GM21723 (cell line): ENCODE measurements around the gene SLC7A7.
A peak's percentile ranks its signal among the peaks of the same experiment; 100 is the strongest.
"Not testable (repeated sequence)": the region's sequence is repeated elsewhere in the genome, so short reads cannot be mapped to it uniquely, and the experiment has no call there.

Source experiments
- ATAC-seq: cut with Tn5 transposase; IDR thresholded peaks from one replicate; pipeline ENCODE4 v1.9.1; 2021; ENCODE audit warnings: mild to moderate bottlenecking, moderate library complexity; ENCODE audit not compliant: unreplicated experiment

Gene SLC7A7

DNA sequence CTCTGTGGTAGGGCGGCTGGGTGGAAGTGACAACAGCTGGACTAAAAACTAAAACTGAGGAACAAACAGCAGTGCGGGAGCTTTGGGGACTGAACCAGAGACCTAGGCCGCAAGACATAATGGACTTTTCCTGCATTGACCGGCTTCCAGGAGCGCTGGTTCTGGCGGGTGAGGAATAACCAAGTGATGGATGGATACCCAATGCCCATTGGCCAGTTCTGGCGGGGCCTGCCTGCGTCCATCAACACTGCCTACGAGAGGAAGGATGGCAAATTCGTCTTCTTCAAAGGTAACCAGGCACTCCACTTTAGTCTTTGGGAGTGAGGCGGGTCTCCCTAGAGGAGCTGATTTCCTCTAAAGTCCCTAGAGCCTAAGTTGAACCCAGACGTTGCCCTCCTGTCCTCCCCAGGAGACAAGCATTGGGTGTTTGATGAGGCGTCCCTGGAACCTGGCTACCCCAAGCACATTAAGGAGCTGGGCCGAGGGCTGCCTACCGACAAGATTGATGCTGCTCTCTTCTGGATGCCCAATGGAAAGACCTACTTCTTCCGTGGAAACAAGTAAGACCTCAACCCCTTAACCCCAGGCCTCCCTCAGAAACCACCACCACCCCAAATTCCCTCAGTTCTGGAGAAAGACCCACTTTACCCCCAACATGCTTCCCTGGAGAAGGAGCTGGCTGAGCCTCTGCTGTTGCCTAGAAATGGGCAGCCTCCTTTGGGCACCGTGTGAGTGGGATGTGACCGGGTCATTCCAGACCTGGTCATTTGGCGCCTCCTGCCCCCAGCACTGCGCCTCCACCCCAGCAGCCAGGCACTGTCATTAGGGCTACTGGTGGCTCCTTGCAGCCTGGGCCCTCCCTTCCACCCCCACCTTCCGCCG is 29.2 kb upstream of the SLC7A7 start:
- no peak for ATAC-seq

DNA sequence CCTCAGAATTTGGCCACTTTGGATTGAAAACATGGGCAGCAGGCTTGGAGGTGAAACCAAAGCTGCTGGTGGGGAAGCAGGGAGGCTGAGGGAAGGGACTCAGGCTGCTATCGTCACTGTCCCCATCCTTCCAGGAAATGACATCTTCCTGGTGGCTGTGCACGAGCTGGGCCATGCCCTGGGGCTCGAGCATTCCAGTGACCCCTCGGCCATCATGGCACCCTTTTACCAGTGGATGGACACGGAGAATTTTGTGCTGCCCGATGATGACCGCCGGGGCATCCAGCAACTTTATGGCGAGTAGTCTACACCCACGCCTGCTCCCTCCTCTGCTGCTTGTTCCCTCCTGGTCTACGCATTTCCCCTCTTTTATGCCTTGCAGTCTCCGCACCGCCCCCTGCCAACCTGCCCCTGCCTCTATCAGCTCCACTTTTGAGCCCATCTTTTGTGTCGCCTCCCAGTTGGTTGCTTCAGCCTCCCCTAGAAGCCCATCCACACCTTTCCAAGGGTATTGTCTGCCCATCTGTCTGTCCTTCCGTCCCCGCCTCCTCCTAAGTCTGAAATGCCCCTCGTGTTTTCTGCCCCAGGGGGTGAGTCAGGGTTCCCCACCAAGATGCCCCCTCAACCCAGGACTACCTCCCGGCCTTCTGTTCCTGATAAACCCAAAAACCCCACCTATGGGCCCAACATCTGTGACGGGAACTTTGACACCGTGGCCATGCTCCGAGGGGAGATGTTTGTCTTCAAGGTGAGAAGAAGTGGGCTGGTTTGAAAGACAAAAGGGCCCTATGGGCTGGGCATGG is 28.1 kb upstream of the SLC7A7 start:
- no peak for ATAC-seq

DNA sequence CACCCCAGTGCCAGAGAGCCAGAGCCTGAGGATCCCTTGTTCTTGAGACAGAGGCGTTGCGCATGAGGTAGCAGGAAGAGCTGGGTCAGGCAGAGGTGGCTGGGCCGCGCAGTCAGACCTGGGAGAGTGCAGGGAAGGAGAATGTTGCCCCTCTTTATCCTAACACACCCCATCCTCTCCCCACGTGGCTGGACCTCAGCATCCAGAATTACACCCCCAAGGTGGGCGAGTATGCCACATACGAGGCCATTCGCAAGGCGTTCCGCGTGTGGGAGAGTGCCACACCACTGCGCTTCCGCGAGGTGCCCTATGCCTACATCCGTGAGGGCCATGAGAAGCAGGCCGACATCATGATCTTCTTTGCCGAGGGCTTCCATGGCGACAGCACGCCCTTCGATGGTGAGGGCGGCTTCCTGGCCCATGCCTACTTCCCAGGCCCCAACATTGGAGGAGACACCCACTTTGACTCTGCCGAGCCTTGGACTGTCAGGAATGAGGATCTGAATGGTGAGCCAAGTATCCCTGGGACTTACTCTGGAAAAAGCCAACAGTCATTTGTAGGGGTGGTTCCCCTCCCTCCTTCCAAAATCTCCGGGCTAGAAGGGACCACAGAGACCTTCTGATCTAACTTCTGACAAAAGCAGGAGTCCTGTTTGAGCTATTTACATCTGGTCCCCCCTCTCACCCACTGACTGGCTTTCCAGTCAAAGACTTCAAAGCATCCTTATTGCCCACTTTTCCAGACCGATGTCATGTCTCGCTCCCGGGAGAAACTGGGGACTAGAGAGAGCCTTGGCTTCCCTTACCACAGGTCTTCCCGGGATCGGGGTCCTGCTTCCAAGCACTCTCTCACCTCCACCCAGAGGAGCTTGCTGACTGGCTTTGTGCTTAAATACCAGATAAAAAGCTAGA is 27.2 kb upstream of the SLC7A7 start:
- no peak for ATAC-seq

DNA sequence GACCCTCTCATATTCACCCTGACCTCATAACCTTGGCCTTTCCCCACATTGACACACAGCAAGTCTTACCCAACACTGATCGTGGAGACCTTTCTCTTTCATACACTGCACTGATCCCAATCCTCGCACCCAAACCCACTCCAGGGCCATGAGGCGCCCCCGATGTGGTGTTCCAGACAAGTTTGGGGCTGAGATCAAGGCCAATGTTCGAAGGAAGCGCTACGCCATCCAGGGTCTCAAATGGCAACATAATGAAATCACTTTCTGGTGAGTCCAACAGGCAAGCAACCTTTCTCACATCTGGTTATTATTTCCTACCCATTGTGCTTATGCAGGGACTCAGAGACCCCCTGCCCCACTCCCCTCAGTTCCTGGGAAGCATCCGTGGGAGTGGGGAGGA is 26.5 kb upstream of the SLC7A7 start:
- ATAC-seq: no peak

DNA sequence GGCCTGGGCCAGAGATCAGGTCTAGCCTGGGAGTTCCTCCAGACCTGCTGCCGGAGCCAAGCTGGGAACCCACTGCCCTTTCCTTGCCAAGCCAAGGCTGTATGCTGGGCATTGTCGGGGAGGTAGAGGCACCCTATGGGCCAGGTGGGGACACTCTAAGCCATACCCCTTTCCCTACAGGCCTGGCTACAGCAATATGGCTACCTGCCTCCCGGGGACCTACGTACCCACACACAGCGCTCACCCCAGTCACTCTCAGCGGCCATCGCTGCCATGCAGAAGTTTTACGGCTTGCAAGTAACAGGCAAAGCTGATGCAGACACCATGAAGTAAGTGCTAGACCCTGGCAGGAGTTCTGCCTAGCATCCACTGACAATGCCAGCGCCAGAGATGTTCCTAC is 26.1 kb upstream of the SLC7A7 start:
- ATAC-seq: no peak

DNA sequence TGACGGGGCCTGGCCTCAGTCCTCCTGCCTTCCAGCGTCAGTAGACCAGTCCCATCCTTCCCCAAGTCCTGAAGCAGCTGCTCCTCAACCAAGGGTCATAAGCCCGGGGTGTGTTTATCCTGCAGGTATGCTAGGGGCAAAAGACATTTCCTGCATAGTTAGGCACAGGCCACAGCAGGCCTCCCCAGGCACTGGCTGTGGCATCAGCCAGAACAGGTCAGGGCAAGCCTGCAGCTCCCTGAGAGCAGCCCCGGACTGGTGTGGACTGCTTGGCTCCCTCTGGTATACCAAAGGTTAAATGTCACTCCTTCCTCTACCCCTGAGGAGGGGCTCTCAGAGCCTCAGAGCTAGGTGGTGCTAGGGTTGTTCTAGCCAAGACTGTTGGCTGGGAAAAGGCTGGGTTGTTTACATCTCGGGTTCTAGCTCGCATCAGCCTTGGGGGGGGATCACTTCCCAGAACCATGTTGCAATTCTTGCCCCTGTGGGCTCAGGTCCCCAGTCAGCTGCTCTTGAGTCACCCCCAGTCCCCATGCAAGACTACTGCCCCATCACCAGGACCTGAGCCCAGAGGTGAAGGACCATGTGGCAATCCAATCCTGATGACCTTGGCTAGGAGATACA is 24.0 kb upstream of the SLC7A7 start:
- no peak for ATAC-seq

DNA sequence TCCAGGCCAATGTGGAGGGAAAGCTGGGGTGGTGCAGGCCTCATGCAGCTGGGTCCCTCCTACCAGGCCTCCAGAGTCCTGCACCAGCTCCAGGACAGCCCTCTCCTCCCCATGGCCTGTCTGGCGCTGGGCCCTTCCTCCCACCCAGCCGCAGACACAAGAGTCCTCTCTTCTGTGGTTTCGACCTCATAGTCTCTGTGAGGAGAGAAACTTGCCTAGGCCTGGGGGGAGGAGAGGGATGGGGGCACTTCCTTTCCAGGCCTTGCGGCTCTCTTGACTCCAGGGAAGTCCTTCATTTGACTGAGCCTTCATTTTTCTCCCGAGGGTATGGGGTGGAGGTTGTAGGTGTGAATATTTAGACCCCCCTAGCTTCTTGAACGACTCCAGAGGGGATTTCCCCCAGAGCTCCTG is 23.4 kb upstream of the SLC7A7 start:
- ATAC-seq: no peak

DNA sequence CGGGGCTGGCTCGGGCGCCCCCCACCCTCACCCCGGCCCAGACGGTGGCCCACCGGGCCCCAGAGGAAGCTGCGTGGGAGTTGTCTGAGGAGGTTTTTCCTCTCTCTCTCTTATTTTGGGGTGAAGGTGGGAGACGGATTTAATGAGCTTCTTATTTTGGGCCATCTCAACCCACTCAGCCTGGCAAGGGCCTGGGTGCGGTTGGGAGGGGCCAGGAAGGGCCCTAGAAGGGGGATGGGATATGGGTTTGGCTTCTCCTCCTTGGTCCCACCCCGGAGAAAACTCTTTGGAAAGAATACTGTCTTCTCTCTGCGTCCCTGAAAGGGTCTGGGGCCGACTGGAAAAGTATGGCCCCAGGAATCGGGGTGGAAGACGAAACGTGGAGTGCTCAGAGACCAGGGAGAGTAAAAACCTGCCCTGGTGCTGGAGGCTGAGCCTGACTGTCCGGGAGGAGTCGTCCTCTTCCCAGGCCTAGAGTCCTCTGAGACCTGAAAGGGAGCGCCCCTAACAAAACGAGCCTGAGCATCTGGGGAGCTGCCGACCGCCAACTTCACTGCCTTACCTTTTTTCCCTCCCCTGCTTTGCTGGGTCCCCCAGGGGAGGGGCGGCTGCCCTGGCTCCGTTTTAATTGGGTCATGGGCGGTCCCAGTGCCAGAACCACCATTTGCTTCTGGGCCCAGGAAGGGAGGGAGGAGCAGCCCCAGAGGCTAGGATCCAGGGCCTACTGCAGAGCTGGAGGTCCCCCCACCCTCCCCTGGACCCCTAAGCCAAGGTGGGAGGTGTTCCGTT is 22.7 kb upstream of the SLC7A7 start:
- ATAC-seq: no peak

DNA sequence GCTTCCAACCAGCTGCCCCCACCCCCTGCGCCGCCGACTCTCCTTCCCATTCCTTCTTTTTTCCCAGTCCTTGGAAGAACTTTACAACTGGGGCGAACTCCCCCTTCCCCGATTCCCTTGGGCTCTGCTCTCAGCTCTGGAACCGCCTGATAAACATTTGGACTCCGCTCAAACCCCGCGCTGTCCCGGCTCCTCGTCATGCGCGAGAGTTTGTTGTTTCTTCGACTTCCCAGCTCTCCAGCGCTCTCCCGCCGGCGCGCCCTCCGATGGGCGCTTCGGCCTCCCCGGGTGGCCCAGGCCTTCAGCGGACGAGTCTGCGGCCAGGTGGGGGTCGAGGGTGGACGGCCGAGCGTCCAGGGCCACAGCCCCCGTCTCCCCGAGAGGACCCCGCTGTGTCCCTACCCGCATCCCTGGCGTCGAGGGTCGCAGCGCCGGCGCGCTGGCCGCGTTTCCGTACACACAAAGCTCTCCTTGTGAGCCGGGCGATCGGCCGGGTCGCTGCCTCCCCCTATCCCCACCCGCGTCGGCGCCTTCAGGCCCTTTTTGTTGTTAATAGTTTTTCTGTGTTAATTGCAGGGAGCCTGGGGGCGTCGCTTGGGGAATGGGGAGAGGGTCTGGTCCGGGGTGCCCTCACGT is 22.0 kb upstream of the SLC7A7 start:
- ATAC-seq: no peak

DNA sequence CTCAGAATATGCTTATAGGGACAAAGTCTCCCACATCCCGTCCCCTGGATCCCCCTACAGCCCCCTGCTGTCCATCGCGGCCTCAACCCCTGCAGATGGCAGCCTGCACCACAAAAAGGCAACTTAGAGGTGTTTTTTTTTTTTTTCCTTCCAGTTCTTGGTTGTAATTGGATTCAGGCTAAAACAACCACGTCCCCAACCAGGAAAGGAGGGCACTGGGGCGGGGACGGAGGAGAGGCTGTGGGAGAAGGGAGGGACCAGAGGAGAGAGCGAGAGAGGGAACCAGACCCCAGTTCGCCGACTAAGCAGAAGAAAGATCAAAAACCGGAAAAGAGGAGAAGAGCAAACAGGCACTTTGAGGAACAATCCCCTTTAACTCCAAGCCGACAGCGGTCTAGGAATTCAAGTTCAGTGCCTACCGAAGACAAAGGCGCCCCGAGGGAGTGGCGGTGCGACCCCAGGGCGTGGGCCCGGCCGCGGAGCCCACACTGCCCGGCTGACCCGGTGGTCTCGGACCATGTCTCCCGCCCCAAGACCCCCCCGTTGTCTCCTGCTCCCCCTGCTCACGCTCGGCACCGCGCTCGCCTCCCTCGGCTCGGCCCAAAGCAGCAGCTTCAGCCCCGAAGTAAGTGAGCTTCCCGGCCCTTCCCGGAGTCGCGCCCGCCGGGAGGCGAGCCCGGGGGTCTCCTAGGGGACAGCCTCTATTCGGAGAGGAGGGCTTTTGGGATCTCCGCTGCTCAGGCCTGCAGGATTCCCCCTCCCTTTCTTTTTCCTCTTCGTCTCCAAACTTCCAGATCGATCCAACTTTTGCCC is 21.3 kb upstream of the SLC7A7 start, which contains the start of gene MMP14:
MMP14 (plus strand) TSS at position 285 of the 813 bp plus-strand sequence; CDS start at position 518, 233 bp downstream.
- no peak for ATAC-seq

DNA sequence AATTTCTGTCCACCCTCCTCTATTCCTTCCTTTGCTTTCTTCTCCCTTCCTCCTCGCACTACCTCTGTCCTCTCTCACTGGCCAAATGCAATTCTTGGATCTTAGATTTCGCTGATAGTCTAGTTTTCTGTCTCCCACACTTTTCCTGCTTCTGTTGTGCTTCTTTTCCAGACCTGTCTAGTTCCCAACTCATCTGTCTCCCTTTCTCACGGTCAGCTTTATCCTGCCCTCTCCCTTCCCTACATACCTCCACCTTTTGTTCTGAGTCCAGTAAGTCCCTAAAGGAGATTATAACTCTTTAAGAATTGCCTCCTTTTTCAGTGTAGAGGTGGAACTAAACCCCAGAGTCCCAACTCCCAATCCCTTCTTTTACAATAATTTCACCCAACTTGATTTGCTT is 20.3 kb upstream of the SLC7A7 start:
- ATAC-seq: no peak

DNA sequence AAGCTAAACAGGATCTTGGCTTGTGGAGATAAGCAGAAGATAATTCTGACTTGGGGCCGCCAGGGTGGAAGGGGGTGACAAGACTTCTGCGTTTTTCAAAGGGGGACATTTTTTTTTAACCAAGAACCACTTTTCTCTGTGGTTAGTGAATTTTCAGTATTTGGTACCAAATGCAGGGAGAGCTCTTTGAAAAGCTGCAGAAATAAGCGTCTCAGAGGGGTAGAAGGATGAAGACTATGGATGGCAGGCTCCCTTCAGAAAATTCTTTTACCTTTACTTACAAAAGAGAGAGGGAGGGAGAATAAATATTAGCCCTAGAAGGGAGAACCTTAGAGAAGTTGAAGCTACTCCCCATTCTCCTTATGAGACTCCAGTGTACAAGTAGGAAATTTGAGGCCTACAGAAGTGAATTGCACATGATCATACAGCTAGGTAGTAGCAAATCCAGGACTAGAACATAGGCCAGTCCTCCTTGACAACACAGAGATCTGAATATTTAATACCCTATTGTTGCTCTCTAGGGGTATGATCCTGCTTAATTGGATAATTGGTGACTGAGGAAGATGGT is 15.3 kb upstream of the SLC7A7 start:
- ATAC-seq: no peak

DNA sequence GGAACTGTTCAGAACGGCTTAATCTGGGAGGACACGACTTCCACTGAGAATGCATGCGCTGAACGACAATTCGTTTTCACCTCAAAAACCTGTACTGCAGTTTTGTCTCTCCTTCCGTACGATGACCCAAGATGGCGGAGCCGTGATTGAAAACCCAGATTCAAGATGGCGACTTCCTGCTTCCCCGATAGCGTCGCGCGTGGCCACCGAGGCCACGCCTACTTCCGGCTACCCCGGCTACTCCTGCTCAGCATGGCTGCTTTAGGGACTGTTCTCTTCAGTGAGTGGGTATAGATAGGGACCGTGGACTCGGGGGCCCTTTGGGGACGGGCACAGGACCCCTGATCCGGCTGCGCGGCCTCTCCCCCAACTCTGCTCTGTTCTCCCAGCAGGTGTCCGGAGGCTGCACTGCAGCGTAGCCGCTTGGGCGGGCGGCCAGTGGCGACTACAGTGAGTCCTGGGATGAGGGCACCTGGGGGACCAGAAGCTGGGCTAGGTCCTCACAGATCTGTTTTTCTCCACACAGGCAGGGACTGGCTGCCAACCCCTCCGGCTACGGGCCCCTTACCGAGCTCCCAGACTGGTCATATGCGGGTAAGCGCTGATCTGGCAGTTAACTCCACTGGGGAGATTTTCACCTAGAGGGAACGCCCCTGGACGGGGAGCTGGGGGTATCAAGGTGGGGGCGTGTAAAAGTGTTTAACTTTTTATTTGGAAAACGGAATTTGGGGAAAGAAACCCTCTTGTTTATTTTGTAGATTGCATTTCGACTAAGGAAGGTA is 14.6 kb upstream of the SLC7A7 start, which contains the start of gene MRPL52:
MRPL52 (plus strand) TSS at position 227 of the 782 bp plus-strand sequence; CDS start at position 253, 26 bp downstream.
- ATAC-seq: peak; percentile 80

DNA sequence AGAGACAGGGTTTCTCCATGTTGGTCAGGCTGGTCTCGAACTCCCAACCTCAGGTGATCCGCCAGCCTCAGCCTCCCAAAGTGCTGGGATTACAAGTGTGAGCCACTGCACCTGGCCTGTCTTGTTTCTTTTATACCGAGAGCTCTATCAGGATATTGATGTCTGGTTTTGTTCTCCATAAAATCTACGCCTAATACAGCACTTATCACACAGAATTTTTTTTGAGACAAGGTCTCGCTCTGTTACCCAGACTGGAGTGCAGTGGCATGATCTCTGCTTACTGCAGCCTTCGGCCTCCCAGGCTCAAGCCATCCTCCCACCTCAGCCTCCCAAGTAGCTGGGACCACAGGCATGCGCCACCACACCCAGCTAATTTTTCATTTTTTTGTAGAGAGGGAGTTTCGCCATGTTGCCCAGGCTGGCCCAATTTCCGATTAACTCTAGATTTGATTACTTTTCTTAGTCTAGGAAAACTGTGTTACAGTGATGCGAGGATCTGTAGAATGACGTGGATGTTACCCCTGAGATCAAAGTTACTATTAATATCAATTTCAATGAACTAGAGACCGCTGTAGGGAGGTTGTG is 13.9 kb upstream of the SLC7A7 start:
- not testable (repeated sequence) for ATAC-seq

DNA sequence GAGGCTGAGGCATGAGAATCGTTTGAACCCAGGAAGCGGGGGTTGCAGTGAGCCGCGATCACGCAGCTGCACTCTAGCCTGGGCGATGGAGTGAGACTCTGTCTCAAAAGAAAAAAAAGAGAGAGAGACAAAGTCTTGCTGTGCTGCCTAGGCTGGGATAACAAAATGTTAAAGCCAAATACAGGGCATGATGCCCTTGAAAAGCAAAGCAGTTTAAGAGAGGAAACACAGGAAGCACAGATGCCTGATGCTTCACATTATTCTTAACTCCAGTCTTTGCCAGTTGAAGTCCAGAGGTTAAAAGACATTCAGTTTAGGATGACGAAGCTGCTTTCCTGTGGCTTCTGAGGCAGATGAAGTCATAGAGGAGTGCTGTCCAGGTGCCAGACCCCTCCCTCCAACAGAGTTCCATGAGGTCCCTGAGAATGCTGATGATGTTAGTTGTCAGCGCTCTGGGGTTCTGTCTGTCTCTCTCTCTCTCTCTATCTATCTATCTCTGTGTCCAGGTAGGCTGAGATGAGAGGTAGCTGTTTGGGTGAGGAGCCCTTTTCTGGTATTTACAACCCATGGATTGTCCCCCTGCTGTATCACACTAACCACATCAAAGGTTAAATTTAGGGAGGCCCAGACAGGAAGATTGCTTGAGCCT is 9.6 kb upstream of the SLC7A7 start:
- no peak for ATAC-seq

DNA sequence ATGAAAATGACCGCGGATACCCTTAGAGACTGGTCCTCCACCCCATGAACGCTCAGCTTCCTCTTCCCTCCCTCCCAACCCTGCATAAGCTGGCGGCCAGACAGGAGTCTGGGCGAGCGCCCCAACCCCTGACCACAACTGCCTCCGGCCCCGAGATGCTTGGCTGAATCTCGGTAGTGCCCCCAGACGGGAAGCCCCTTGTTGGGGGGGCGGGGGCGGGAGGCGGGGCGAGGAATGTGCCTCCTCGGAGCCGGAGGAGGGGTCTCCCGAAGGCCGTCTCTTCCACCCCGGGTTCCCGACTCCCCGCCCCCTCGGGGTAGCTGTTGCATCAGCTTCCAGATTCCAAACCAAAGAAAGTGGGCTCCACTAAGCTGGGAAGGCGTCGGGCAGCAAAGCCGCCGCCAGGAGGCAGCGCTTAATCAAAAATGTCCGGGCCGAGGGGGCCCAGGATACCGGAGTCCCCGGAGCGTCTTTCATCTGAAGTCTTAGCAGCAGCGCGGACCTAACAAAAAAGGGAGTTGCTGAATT is 7.4 kb upstream of the SLC7A7 start:
- peak; percentile 57 for ATAC-seq
